ENCODE data around the gene WNK4. TPM values are rescaled to one million over a fixed set of nuclear protein-coding genes. Genes with fewer than 3 reads are reported as not detected.

WNK4 gene
- total and polyA plus RNA-seq, 4 experiments from 2014 or later: 0.14 to 0.41 TPM; not detected in 2

DNA sequence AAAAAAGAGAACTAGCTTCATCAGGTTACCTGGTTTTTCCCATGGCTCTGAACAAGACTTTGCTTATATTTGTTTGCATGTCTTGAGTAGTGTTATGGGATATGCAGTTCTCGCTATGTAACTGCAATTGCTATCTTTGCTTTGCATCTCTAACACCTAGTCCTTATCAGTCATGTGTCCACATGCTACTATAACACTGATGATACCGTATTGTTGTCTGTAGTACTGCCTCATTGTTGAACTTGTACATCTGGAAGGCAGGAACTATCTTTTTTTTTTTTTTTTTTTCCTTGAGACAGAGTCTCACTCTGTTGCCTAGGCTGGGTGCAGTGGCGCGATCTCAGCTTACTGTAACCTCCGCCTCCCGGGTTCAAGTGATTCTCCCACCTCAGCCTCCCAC is 55.3 kb downstream of the WNK4 start:
- Histone ChIP-seq H3K4me3 (ENCODE audit: low read length in 2 of 2) (no peak overlapping the region), H3K9me3 (ENCODE audit: control insufficient read depth in 1 of 2, low read length in 2 of 2) (no peaks in the 10 kb centered on the region), H3K4me1 (ENCODE audit: insufficient read depth, low read length) (peaks cover 17% of the 10 kb centered on the region), H3K27me3 (ENCODE audit: insufficient read depth, low read length) (no peaks in the 10 kb centered on the region), H3K36me3 (ENCODE audit: insufficient read depth, low read length) (peaks cover 31% of the 10 kb centered on the region), H3K27ac (ENCODE audit: low read depth, low read length) (no peak overlapping the region)
- POLR2A ChIA-PET (ENCODE audit: partially characterized antibody): interaction anchor here (1.0 kb wide), 1 partner anchor 12 kb away, joined by 4 read pairs; the partner anchor contains the start of gene BECN1
- Mint-ChIP-seq H3K27me3 (no peaks in the 10 kb centered on the region), H3K36me3 (peaks cover 30 to 55% of the 10 kb centered on the region in 2 donors), H3K4me3 (no peak overlapping the region), H3K9me3 (peaks cover 0 to 3% (median 0%) of the 10 kb centered on the region in 8 donors), H3K4me1 (peaks cover 19 to 36% (median 26%) of the 10 kb centered on the region in 4 donors), H3K27ac (no peak overlapping the region)
- DNase-seq: no peak
- CTCF ChIA-PET (ENCODE audit: partially characterized antibody): interaction anchor here (2.1 kb wide), 1 partner anchor 11 kb away, joined by 10 read pairs; the partner anchor contains the start of gene BECN1
- intact Hi-C loops (cut with micrococcal nuclease): loop anchor here (10.0 kb wide), 1 partner anchor 649 kb away; the partner anchor contains the start of gene DHX8

DNA sequence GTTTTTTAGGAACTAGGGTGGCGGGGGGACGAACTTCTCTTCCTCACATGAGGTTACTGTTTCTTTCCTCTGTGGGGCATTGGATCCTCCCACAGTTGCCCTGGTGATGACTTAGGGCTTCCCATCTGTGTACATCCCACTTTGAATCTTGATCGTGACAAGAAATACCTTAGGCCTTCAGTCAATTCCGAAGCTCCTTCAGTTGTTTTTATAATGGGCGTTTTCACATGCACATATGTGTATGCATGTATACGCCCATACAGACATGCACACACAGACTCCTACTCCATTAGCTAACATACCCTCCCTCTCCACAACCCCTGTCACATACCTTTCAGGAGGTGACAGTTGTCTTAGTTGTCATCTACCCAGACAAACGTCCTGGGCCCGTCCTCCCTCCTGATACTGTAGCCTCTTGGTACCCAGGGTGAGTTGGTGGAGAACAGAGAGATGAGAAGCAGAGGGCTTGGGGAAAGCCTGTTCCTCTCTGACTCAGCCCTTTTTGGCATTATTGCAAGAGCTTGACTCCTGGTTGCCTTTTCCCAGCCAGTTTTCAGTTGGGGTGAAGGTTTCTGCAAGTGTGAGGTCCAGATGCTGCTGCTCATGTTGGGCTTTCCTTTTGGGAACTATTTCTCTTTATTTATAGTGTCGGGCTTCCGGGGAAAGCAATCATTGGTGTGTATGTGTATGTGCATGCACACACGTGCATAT is 61.7 kb downstream of the WNK4 start:
- peaks cover 2 to 15% (median 7%) of the 10 kb centered on the region in 4 donors for H3K4me1 Mint-ChIP-seq
- H3K27ac ChIP-seq (ENCODE audit: low read depth, low read length): no peak overlapping the region
- ChIA-PET POLR2A (ENCODE audit: partially characterized antibody) (interaction anchor here (1.6 kb wide), 1 partner anchor 9 kb away, joined by 4 read pairs; the partner anchor contains the start of gene PSME3), CTCF (ENCODE audit: partially characterized antibody) (interaction anchor here (0.7 to 1.7 kb wide), 3 partner anchors 18 to 642 kb away, joined by 3 to 6 read pairs (median 4); partner anchors contain the start of genes BECN1, DHX8 and RPL27)
- no peaks in the 10 kb centered on the region for H3K9me3 Mint-ChIP-seq
- no peaks in the 10 kb centered on the region for H3K4me1 ChIP-seq (ENCODE audit: insufficient read depth, low read length)
- DNase-seq: no peak
- no peaks in the 10 kb centered on the region for H3K27me3 Mint-ChIP-seq
- intact Hi-C loops (cut with micrococcal nuclease): loop anchor here (2.0 kb wide), 1 partner anchor 497 kb away; no protein-coding TSS in a partner anchor
- peaks cover 59% of the 10 kb centered on the region for H3K36me3 ChIP-seq (ENCODE audit: insufficient read depth, low read length)
- H3K27ac Mint-ChIP-seq: peak overlapping the region in 1 of 7 donors; percentile 59
- H3K4me3 Mint-ChIP-seq: no peak overlapping the region
- no peaks in the 10 kb centered on the region for H3K27me3 ChIP-seq (ENCODE audit: insufficient read depth, low read length)
- H3K4me3 ChIP-seq (ENCODE audit: low read length in 2 of 2): no peak overlapping the region
- H3K9me3 ChIP-seq (ENCODE audit: control insufficient read depth in 1 of 2, low read length in 2 of 2): no peaks in the 10 kb centered on the region
- H3K36me3 Mint-ChIP-seq: peaks cover 55 to 79% of the 10 kb centered on the region in 2 donors

DNA sequence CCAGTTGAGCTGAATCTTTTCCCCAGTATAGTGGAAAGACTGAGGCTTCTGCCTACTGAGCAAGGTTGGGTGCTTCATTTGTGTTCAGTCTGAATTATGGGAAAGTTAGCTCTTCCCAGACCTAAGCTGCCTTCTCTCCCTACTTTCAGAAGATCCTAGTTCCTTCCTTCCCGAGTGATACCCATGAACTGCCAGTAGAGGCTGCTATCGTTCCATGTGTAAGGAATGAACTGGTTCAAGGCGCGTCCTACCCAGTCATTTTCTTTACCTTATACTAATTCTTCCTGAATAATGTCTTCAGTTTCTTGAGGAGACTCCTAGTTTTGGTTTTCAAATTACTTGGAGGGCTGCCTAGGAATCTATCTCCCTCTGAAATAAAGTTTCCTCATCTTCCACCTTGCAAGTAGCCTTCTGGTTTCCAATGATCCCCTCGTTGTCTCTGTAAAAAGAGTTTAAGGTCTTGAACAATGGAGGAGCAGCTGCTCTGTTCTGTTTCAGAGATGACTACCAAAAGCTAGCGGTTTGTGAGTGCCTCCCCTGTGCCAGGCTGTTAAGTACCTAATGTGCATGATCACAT is 63.0 kb downstream of the WNK4 start:
- Histone ChIP-seq H3K27ac (ENCODE audit: low read depth, low read length) (no peak overlapping the region), H3K27me3 (ENCODE audit: insufficient read depth, low read length) (no peaks in the 10 kb centered on the region), H3K36me3 (ENCODE audit: insufficient read depth, low read length) (peaks cover 46% of the 10 kb centered on the region), H3K9me3 (ENCODE audit: control insufficient read depth in 1 of 2, low read length in 2 of 2) (no peaks in the 10 kb centered on the region), H3K4me1 (ENCODE audit: insufficient read depth, low read length) (no peaks in the 10 kb centered on the region), H3K4me3 (ENCODE audit: low read length in 2 of 2) (no peak overlapping the region)
- ChIA-PET CTCF (ENCODE audit: partially characterized antibody) (interaction anchor here (0.9 to 2.1 kb wide), 4 partner anchors 10 to 154 kb away, joined by 3 to 6 read pairs (median 4); partner anchors contain the start of genes BECN1, PSME3 and RPL27), POLR2A (ENCODE audit: partially characterized antibody) (interaction anchor here (1.3 kb wide), 1 partner anchor 155 kb away, joined by 4 read pairs; the partner anchor contains the start of gene RPL27)
- intact Hi-C loops (cut with micrococcal nuclease): loop anchor here (2.0 kb wide), 1 partner anchor 495 kb away; no protein-coding TSS in a partner anchor
- peaks cover 47 to 69% of the 10 kb centered on the region in 2 donors for H3K36me3 Mint-ChIP-seq
- peaks cover 0 to 10% (median 6%) of the 10 kb centered on the region in 4 donors for H3K4me1 Mint-ChIP-seq
- peak overlapping the region in 1 of 7 donors; percentile 58 for H3K27ac Mint-ChIP-seq
- H3K4me3 Mint-ChIP-seq: no peak overlapping the region
- peak in 2 of 5 donors; percentile 16 to 19 for DNase-seq
- H3K9me3 Mint-ChIP-seq: no peaks in the 10 kb centered on the region
- H3K27me3 Mint-ChIP-seq: no peaks in the 10 kb centered on the region

DNA sequence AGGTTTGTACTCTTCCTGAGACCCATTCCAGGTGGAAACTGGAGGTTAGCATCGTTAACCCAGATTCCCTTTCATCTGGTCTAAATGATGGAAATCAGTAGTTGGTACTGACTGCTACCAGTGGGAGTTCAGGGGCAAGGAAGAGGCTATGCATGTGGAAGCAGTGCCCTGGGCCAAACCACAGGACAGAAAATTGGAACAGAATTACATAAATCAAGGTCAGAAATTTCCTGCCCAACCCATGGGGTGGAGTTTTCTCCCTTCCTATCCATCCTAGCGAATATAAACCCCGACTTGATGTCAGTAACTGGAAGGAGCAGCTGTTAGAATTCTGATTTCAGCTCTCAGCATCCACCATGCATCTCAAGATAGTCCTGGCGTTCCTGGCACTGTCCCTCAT is 63.9 kb downstream of the WNK4 start, which contains the start of gene AOC2:
Gene AOC2, plus strand, starts transcription at position 310 of the 400 bp plus-strand sequence. Its CDS starts 47 bp downstream, at position 357.
- CTCF ChIA-PET (ENCODE audit: partially characterized antibody): interaction anchor here (1.7 to 2.1 kb wide), 2 partner anchors 11 to 154 kb away, joined by 4 to 6 read pairs; partner anchors contain the start of genes PSME3 and RPL27
- H3K27me3 Mint-ChIP-seq: no peaks in the 10 kb centered on the region
- no peaks in the 10 kb centered on the region for H3K9me3 Mint-ChIP-seq

DNA sequence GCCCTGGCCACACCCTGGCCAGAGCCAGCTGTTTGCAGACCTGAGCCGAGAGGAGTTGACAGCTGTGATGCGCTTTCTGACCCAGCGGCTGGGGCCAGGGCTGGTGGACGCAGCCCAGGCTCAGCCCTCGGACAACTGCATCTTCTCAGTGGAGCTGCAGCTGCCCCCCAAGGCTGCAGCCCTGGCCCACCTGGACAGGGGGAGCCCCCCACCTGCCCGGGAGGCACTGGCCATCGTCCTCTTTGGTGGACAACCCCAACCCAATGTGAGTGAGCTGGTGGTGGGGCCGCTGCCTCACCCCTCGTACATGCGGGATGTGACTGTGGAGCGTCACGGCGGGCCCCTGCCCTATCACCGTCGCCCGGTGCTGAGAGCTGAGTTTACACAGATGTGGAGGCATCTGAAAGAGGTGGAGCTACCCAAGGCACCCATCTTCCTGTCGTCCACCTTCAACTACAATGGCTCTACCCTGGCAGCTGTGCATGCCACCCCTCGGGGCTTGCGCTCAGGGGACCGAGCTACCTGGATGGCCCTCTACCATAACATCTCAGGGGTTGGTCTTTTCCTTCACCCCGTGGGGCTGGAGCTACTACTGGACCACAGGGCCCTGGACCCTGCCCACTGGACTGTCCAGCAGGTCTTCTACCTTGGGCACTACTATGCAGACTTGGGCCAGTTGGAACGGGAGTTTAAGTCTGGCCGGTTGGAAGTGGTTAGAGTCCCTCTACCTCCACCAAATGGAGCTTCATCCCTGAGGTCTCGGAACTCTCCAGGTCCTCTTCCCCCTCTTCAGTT is 64.5 kb downstream of the WNK4 start:
- peaks cover 36 to 57% of the 10 kb centered on the region in 2 donors for H3K36me3 Mint-ChIP-seq
- Histone ChIP-seq H3K4me3 (ENCODE audit: low read length in 2 of 2) (no peak overlapping the region), H3K9me3 (ENCODE audit: control insufficient read depth in 1 of 2, low read length in 2 of 2) (no peaks in the 10 kb centered on the region), H3K27me3 (ENCODE audit: insufficient read depth, low read length) (no peaks in the 10 kb centered on the region), H3K4me1 (ENCODE audit: insufficient read depth, low read length) (no peaks in the 10 kb centered on the region), H3K27ac (ENCODE audit: low read depth, low read length) (no peak overlapping the region), H3K36me3 (ENCODE audit: insufficient read depth, low read length) (peaks cover 34% of the 10 kb centered on the region)
- intact Hi-C loops (cut with micrococcal nuclease): no loop called here
- no peak overlapping the region for H3K4me3 Mint-ChIP-seq
- H3K27ac Mint-ChIP-seq: no peak overlapping the region
- no peaks in the 10 kb centered on the region for H3K27me3 Mint-ChIP-seq
- H3K4me1 Mint-ChIP-seq: peaks cover 0 to 8% (median 4%) of the 10 kb centered on the region in 4 donors
- no peaks in the 10 kb centered on the region for H3K9me3 Mint-ChIP-seq
- no peak for DNase-seq
- POLR2A ChIA-PET (ENCODE audit: partially characterized antibody): interaction anchor here (1.2 to 1.3 kb wide), 2 partner anchors 10 to 11 kb away, joined by 3 to 4 read pairs; no protein-coding TSS in a partner anchor
- CTCF ChIA-PET (ENCODE audit: partially characterized antibody): interaction anchor here (0.6 to 2.1 kb wide), 2 partner anchors 11 to 467 kb away, joined by 3 to 4 read pairs; partner anchors contain the start of gene PSME3

More for the DNA sequence above, 63.9 kb downstream of the WNK4 start, which contains the start of gene AOC2:
- Histone ChIP-seq H3K4me3 (ENCODE audit: low read length in 2 of 2) (no peak within 1 kb of the TSS), H3K27ac (ENCODE audit: low read depth, low read length) (no peak within 1 kb of the TSS), H3K9me3 (ENCODE audit: control insufficient read depth in 1 of 2, low read length in 2 of 2) (no peaks in the 10 kb centered on the region), H3K4me1 (ENCODE audit: insufficient read depth, low read length) (no peaks in the 10 kb centered on the region), H3K27me3 (ENCODE audit: insufficient read depth, low read length) (no peaks in the 10 kb centered on the region), H3K36me3 (ENCODE audit: insufficient read depth, low read length) (peaks cover 38% of the 10 kb centered on the region)
- H3K4me3 Mint-ChIP-seq: peak within 1 kb of the TSS in 1 of 8 donors; percentile 54
- POLR2A ChIA-PET (ENCODE audit: partially characterized antibody): no interaction called here
- peaks cover 0 to 8% (median 5%) of the 10 kb centered on the region in 4 donors for H3K4me1 Mint-ChIP-seq
- DNase-seq: no peak
- no peak within 1 kb of the TSS for H3K27ac Mint-ChIP-seq
- peaks cover 39 to 61% of the 10 kb centered on the region in 2 donors for H3K36me3 Mint-ChIP-seq
- intact Hi-C loops (cut with micrococcal nuclease): no loop called here

DNA sequence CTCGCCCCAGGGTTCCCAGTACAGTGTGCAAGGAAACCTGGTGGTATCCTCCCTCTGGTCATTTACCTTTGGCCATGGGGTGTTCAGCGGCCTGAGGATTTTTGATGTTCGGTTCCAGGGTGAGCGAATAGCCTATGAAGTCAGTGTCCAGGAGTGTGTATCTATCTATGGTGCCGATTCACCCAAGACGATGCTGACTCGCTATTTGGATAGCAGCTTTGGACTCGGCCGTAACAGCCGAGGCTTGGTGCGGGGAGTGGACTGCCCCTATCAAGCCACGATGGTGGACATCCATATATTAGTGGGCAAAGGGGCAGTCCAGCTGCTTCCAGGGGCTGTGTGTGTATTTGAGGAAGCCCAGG is 65.1 kb downstream of the WNK4 start:
- Histone ChIP-seq H3K36me3 (ENCODE audit: insufficient read depth, low read length) (peaks cover 34% of the 10 kb centered on the region), H3K4me1 (ENCODE audit: insufficient read depth, low read length) (no peaks in the 10 kb centered on the region), H3K27ac (ENCODE audit: low read depth, low read length) (no peak overlapping the region), H3K9me3 (ENCODE audit: control insufficient read depth in 1 of 2, low read length in 2 of 2) (no peaks in the 10 kb centered on the region), H3K27me3 (ENCODE audit: insufficient read depth, low read length) (no peaks in the 10 kb centered on the region), H3K4me3 (ENCODE audit: low read length in 2 of 2) (no peak overlapping the region)
- Mint-ChIP-seq H3K27ac (no peak overlapping the region), H3K27me3 (no peaks in the 10 kb centered on the region), H3K4me3 (no peak overlapping the region), H3K4me1 (peaks cover 0 to 8% (median 4%) of the 10 kb centered on the region in 4 donors), H3K9me3 (no peaks in the 10 kb centered on the region), H3K36me3 (peaks cover 34 to 53% of the 10 kb centered on the region in 2 donors)
- no peak for DNase-seq
- ChIA-PET POLR2A (ENCODE audit: partially characterized antibody) (interaction anchor here (1.2 to 1.3 kb wide), 2 partner anchors 9 to 12 kb away, joined by 3 to 4 read pairs; no protein-coding TSS in a partner anchor), CTCF (ENCODE audit: partially characterized antibody) (no interaction called here)
- intact Hi-C loops (cut with micrococcal nuclease): no loop called here

Data from CD4-positive, alpha-beta memory T cell (primary cell).